Tongue (tissue), 2 donors: ENCODE measurements around the gene FOXP1. TPM values are rescaled to one million over a fixed set of nuclear protein-coding genes. Genes with fewer than 3 reads are reported as not detected.

ENCODE experiments used
- DNase-seq: peaks from one replicate; pipeline ENCODE4 v3.0.0-alpha.2; 2015
- total RNA-seq: library from RNA; depleted of rRNA; stranded (reverse); fragments of >200 nt; gene quantifications from one replicate; pipeline ENCODE4 v1.2.3, GENCODE V29; 2014

The FOXP1 gene
- total RNA-seq = 66.4 TPM

DNA sequence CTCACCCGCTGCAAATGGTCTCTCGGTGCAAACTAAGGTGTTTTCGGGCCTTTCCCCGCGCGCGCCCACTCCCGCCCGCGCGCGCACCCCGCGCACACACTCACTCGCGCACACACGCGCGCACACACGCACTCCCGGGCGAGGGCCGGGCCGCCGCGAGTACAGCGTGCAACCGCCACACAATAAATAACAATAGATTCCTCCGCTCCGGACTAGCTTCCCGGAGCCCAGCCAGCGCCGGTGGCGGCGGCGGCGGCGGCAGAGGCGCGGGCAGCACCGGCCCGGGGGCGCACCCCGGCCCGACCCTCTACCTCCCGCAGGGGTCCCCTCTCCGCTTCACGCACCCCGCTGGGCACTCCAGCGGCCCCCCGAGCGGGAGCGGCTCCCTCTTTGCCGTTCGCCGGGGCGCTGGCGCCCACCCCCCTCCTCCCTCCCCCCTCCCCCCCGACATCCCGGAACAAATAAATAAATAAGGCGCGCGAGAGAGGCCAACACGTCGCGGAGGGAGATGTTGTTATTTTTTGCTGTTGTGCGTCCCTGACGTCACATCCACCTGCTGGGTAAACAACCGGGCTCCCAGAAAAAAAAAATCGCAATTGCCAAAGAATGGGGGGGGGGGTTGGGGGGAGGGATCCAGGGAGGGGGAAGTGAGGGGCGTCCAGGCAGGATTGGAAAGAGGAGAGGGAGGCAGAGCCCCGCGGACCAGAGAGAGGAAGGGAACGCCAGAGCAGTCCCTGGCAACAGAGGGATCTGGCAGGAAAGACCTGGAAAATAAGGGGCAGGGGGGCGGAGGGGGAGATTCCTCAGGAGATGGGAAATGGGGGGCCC lies at the start of gene FOXP1:
FOXP1 (minus strand) TSS at position 163 of the 828 bp plus-strand sequence. CDS start 385,347 bp downstream, outside the sequence.
- DNase-seq = peak; percentile 86

GRCh38 chr3:71629711-71630110 lies 46.2 kb upstream of the FOXP1 start:
- no peak for DNase-seq

DNA sequence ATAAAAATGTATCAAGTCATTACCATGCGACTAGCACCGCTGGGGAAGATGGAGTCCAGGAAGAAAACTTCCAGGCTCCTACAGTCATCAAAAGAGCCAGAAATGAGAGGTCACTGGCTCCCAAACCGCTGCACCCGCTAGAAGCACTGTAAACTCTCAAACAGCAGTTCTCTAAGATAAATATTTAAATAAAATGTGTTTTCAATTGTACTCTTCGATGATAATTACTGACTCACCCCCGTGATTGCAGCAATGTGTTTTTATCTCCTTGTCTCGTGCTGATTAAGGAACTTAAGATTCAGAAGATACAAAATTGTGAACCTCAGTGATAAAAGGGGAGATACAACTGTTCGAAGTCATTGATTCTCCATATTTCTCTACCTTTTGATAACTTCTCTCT lies 45.8 kb upstream of the FOXP1 start:
- peak; percentile 17 for DNase-seq

GRCh38 chr3:71628522-71628921 lies 45.0 kb upstream of the FOXP1 start:
- DNase-seq = no peak

- DNase-seq = no peak
Observed at GRCh38 chr3:71625676-71626075, 42.1 kb upstream of the FOXP1 start.

GRCh38 chr3:71621825-71622537 lies 38.5 kb upstream of the FOXP1 start:
- DNase-seq = no peak

GRCh38 chr3:71618538-71618937 lies 35.0 kb upstream of the FOXP1 start:
- no peak for DNase-seq

- DNase-seq = no peak
Observed at GRCh38 chr3:71616571-71617021, 33.1 kb upstream of the FOXP1 start.

GRCh38 chr3:71614869-71615268 lies 31.3 kb upstream of the FOXP1 start:
- DNase-seq = no peak

GRCh38 chr3:71614426-71614825 lies 30.9 kb upstream of the FOXP1 start:
- DNase-seq = no peak

DNA sequence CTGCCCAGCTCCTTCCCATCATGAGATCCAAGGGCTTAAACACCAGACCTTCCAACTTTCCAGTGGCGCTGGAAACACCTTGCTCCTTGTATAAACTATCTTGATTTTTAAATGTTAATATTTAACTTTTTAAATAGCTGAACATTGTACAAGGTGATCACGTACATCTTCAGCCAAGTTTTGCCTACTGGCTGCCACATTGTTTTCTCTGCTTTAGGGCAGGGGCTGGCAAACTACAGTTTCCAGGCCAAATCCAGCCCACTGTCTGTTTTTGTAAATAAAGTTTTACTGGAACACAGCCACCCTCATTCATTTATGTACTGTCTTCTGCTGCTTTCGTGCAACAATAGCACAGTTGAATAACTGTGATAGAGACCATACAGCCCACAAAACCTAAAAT lies 27.6 kb upstream of the FOXP1 start:
- no peak for DNase-seq

GRCh38 chr3:71607364-71607763 lies 23.8 kb upstream of the FOXP1 start:
- no peak for DNase-seq

DNA sequence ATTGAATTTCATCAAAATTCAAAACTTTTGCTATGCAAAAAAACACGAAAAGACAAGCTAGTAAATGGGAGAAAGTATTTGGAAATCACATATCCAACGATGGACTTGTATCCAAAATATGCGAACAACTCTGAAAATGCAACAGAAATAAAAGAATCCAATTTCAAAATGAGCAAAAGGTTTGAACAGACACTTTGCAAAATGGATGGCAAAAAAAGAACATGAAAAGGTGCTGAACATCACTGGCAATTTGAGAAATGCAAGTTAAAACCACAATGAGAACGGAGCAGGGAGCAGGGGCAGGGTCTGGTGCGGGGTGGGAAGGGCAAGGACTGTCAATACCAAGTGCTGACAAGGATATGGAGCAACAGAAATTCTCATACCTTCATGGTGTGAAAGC lies 23.1 kb upstream of the FOXP1 start:
- DNase-seq = no peak

GRCh38 chr3:71602256-71602655 lies 18.7 kb upstream of the FOXP1 start:
- no peak for DNase-seq

GRCh38 chr3:71601811-71602210 lies 18.3 kb upstream of the FOXP1 start:
- DNase-seq = no peak

DNA sequence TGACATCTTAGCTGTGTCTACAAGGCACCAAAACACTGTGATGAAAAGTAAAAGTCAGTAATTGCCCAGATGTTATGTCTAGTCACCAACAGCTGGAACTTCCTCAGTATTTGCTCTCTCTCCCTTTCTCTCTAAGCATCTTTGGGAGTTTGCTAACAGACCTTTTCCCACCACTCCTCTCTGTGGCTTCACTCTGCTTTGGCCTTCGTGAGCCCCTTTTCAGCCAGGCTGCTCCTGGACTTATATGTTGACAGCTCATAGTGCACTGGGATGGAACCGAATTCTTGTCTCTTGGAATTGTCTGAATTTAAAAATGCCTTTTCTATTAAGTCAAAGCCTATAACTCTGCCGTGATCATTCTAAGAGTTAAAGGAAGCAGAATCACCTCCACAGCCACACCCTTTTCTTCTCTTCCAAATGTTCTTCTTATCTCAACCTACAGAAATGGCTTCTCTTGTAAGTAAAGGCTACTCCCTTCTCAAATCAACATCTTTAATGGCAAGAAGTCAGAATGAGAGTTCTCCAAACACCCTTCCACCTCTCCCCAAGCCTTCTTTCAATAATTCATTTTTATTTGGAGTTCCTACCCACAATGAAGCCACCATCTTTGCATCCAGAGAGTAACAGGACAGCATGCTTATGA lies 17.2 kb upstream of the FOXP1 start:
- DNase-seq = no peak

DNA sequence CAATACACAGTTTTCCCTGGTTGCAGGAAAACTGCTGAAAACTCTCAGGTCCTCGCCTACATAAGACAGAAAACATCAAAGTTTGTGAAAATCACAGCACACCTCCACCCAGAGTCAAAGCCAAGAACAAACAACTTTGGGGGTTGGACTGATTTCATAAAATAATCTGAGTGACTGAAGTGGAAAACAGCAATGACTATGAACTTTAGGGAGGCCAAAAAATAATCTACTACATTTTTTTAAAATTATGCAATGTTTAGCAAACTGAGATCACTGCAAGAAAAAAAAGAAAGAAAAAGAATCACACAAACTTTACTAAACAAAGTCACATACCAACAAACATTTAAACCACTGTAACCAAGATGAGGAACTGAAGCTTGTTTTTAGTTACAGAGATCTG lies 15.9 kb upstream of the FOXP1 start:
- DNase-seq = no peak

DNA sequence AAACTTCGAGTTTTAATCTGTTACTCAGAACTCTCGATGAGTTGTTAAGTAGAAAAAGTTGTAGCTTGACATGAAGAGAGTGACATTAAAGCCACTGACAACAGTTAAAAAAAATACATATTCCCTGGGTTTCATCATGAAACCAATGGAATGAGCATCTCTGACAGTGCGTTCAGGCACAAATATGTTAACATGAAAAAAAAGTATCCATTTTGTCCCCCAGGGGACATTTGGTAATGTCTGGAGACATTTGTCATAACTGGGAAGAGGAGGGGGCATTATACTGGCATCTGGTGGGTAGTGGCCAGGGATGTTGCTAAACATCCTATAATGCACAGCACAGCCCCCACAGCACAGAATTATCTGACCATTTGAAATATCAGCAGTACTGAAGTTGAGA lies 14.8 kb upstream of the FOXP1 start:
- no peak for DNase-seq

- DNase-seq = no peak
Observed at GRCh38 chr3:71597286-71597685, 13.8 kb upstream of the FOXP1 start.

- no peak for DNase-seq
Observed at GRCh38 chr3:71593106-71593505, 9.6 kb upstream of the FOXP1 start.

- no peak for DNase-seq
Observed at GRCh38 chr3:71591101-71591500, 7.6 kb upstream of the FOXP1 start.

GRCh38 chr3:71589132-71589531 lies 5.6 kb upstream of the FOXP1 start:
- no peak for DNase-seq

DNA sequence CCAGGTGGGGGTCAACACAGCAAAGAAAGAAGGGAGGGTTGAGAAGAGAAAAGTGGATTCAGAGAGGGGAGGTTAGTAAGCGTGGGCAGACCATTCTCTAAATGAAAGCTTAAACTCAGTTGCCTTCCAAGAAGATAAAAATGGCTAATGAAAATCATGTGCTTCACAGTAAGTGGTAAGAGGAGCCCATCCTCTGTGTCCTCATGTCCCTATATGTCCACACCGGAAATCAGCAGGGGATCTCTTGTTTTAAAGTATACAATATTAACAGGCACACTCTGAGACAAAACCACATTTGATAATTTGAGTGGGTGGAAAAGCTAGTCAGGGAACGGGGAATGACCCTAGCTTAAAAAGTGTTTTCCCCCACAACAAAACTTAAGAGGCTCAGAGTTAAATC lies 4.4 kb upstream of the FOXP1 start:
- no peak for DNase-seq
